Thyroid gland (tissue), 4 donors: Measurements from ENCODE around the gene ZFP36L1. TPM values are rescaled to one million over a fixed set of nuclear protein-coding genes. Genes with fewer than 3 reads are reported as not detected.

Experiments used
- DNase-seq, 2 donors: peaks; one replicate each; pipeline ENCODE4 v3.0.0-alpha.2; 2019
- H3K27ac ChIP-seq, 3 donors: fragments of 200-600 bp; sonication (generic); 1 replicate in 2 of 3; 2 replicates in 1 of 3; pipeline ENCODE4 v1.5.1; 2016 to 2019; ENCODE audit warnings: mild to moderate bottlenecking in 1 of 3, moderate library complexity in 1 of 3
- H3K27me3 ChIP-seq: fragments of 200-600 bp; sonication (generic); one replicate; pipeline ENCODE4 v1.5.1; 2019
- H3K36me3 ChIP-seq, 2 donors: fragments of 200-600 bp; sonication (generic); one replicate each; pipeline ENCODE4 v1.5.1; 2016 to 2019
- H3K4me1 ChIP-seq, 2 donors: fragments of 200-600 bp; sonication (generic); one replicate each; pipeline ENCODE4 v1.5.1; 2017 to 2019
- H3K4me3 ChIP-seq, 3 donors: fragments of 200-600 bp; sonication (generic); replicated peaks in 1 of 3; 1 replicate in 2 of 3; 2 replicates in 1 of 3; pipeline ENCODE4 v1.5.1; 2016; ENCODE audit warnings: mild to moderate bottlenecking in 1 of 3
- H3K9me3 ChIP-seq: fragments of 200-600 bp; sonication (generic); one replicate; pipeline ENCODE4 v1.5.1; 2017
- POLR2A ChIP-seq, 2 donors: fragments of 450-650 bp; IDR thresholded peaks; one replicate each; pipeline ENCODE4 v1.6.1; 2017; ENCODE audit warnings: antibody characterized with exemption in 2 of 2, mild to moderate bottlenecking in 2 of 2, moderate library complexity in 1 of 2
- WGBS, 2 donors: methylation state at CpG; one replicate each; pipeline ENCODE4 v1.1.5; 2017; 5-methylcytosine and 5-hydroxymethylcytosine counted together
- intact Hi-C: fragments of 100-400 bp; cut with DNase I; formaldehyde crosslinking; loops from one replicate; pipeline ENCODE4 v1.15.1; 2023
- total RNA-seq, 4 donors: library from RNA; depleted of rRNA; stranded (reverse); fragments of >200 nt; gene quantifications; one replicate each; pipeline ENCODE4 v1.2.3, GENCODE V29; 2016
- TF ChIP-seq, protein P1 (sequence below), 6 experiments: fragments of 200-600 bp in 3 of 6; fragments of 450-650 bp in 3 of 6; sonication (generic) in 3 of 6; IDR thresholded peaks; one replicate each; pipeline ENCODE4 v1.5.1; 2016 to 2019; ENCODE audit warnings: antibody characterized with exemption in 6 of 6, mild to moderate bottlenecking in 2 of 6, inconsistent platforms in 1 of 6, moderate library complexity in 1 of 6

The ZFP36L1 gene
- total RNA-seq, 4 donors from 2014 or later, result 96.9 to 274 (median 127) TPM

DNA sequence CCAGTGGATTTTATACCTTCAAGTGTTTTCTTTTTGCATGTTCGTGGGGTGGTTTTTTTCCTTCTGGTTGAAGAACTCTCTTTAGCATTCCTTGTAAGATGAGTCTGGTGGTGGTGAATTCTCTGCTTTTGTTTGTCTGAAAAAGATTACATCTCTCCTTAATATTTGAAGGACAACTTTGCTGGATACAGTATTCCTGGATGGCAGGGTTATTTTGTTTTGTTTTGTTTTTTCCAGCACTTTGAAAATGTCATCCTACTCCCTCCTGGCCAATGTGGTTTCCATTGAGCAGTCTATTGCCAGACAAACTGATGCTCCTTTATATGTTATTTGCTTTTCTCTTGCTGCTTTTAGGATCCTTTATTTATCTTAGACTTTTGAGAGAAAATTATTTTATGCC, 43.2 kb upstream of the ZFP36L1 start:
- Histone ChIP-seq H3K27me3 (no peaks in the 10 kb centered on the region), H3K9me3 (no peaks in the 10 kb centered on the region), H3K36me3 (no peaks in the 10 kb centered on the region), H3K4me1 (no peaks in the 10 kb centered on the region), H3K27ac (no peak overlapping the region), H3K4me3 (no peak overlapping the region)
- no peak for DNase-seq
- intact Hi-C loops, result no loop called here
- WGBS, 2 donors, result 44 to 80% methylated on average over 1 of the region's 1 CpG
- TF ChIP-seq, protein P1, sequence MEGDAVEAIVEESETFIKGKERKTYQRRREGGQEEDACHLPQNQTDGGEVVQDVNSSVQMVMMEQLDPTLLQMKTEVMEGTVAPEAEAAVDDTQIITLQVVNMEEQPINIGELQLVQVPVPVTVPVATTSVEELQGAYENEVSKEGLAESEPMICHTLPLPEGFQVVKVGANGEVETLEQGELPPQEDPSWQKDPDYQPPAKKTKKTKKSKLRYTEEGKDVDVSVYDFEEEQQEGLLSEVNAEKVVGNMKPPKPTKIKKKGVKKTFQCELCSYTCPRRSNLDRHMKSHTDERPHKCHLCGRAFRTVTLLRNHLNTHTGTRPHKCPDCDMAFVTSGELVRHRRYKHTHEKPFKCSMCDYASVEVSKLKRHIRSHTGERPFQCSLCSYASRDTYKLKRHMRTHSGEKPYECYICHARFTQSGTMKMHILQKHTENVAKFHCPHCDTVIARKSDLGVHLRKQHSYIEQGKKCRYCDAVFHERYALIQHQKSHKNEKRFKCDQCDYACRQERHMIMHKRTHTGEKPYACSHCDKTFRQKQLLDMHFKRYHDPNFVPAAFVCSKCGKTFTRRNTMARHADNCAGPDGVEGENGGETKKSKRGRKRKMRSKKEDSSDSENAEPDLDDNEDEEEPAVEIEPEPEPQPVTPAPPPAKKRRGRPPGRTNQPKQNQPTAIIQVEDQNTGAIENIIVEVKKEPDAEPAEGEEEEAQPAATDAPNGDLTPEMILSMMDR (IDR thresholded peaks at IDR 0.05), result no peak
- TF ChIP-seq POLR2A (IDR thresholded peaks at IDR 0.05), result no peak

DNA sequence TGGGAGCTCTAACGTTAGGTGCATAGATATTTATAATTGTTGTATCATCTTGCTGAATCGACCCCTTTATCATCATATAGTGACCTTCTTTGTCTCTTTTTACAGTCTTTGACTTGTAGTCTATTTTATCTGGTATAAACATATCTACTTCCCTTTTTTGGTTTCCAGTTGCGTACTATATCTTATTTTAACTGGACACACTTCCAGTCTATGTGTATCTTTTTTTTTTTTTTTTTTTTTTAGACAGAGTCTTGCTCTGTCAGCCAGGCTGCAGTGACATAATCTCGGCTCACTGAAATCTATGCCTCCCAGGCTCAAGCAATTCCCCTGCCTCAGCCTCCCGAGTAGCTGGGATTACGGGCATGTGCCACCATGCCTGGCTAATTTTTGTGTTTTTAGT, 41.9 kb upstream of the ZFP36L1 start:
- DNase-seq, result no peak
- no peaks in the 10 kb centered on the region for H3K36me3 ChIP-seq
- H3K4me1 ChIP-seq, result no peaks in the 10 kb centered on the region
- no peak overlapping the region for H3K4me3 ChIP-seq
- no peak overlapping the region for H3K27ac ChIP-seq
- WGBS, 2 donors, result 81 to 85% methylated on average over 6 of the region's 6 CpGs
- no peaks in the 10 kb centered on the region for H3K27me3 ChIP-seq
- intact Hi-C loops, result no loop called here
- no peak for TF ChIP-seq POLR2A (IDR thresholded peaks at IDR 0.05)
- TF ChIP-seq, protein P1 (IDR thresholded peaks at IDR 0.05), result no peak
- H3K9me3 ChIP-seq, result no peaks in the 10 kb centered on the region

DNA sequence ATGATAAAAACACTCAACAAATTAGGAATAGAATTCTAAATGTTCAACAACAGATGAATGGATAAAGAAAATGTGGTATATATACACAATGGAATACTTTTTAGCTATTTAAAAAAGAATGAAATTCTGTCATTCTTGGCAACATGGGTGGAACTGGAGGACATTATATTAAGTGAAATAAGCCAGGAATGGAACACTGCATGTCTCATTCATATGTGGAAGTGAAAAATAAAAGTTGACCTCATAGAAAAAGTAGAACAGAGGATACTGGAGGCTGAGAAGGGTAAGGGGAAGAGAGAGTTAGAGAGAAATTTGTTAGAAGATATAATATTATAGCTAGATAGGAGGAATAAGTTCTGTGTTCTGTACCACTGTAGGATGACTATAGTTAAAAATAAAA, 35.8 kb upstream of the ZFP36L1 start:
- H3K4me1 ChIP-seq, result peaks cover 0 to 7% of the 10 kb centered on the region in 2 donors
- H3K9me3 ChIP-seq, result no peaks in the 10 kb centered on the region
- H3K27ac ChIP-seq, result no peak overlapping the region
- no peak overlapping the region for H3K4me3 ChIP-seq
- TF ChIP-seq, protein P1 (IDR thresholded peaks at IDR 0.05), result no peak
- TF ChIP-seq POLR2A (IDR thresholded peaks at IDR 0.05), result no peak
- DNase-seq, result no peak
- intact Hi-C loops, result loop anchor here (10.0 kb wide), 1 partner anchor 994 kb away; no protein-coding TSS in a partner anchor
- no peaks in the 10 kb centered on the region for H3K27me3 ChIP-seq
- H3K36me3 ChIP-seq, result no peaks in the 10 kb centered on the region

DNA sequence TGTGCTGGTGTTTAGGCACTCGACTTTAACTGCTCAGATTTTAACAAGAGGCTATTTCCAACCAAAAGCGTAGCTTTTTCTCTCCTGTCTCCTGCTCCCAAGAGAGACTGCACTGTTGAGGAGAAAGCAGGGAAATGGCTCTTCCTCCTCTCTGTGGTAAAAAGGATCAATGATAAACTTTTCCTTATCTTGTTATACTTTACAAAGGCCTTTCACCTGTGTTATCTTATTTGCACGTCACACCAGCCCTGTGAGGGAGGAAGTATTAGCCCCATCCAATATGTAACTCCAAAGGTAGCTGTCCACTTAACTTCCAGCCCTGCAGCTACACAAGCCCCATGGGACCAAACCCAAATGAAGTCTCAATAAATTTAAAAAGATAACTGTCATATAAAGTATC, 32.9 kb upstream of the ZFP36L1 start:
- TF ChIP-seq, protein P1 (IDR thresholded peaks at IDR 0.05), result no peak
- no peak for TF ChIP-seq POLR2A (IDR thresholded peaks at IDR 0.05)
- H3K4me1 ChIP-seq, result peaks cover 0 to 7% of the 10 kb centered on the region in 2 donors
- WGBS, 2 donors, result 84 to 85% methylated on average over 3 of the region's 3 CpGs
- no peak for DNase-seq
- no peaks in the 10 kb centered on the region for H3K36me3 ChIP-seq
- intact Hi-C loops, result loop anchor here (10.0 kb wide), 1 partner anchor 991 kb away; no protein-coding TSS in a partner anchor
- H3K27me3 ChIP-seq, result no peaks in the 10 kb centered on the region
- H3K9me3 ChIP-seq, result no peaks in the 10 kb centered on the region
- H3K27ac ChIP-seq, result no peak overlapping the region
- H3K4me3 ChIP-seq, result no peak overlapping the region

DNA sequence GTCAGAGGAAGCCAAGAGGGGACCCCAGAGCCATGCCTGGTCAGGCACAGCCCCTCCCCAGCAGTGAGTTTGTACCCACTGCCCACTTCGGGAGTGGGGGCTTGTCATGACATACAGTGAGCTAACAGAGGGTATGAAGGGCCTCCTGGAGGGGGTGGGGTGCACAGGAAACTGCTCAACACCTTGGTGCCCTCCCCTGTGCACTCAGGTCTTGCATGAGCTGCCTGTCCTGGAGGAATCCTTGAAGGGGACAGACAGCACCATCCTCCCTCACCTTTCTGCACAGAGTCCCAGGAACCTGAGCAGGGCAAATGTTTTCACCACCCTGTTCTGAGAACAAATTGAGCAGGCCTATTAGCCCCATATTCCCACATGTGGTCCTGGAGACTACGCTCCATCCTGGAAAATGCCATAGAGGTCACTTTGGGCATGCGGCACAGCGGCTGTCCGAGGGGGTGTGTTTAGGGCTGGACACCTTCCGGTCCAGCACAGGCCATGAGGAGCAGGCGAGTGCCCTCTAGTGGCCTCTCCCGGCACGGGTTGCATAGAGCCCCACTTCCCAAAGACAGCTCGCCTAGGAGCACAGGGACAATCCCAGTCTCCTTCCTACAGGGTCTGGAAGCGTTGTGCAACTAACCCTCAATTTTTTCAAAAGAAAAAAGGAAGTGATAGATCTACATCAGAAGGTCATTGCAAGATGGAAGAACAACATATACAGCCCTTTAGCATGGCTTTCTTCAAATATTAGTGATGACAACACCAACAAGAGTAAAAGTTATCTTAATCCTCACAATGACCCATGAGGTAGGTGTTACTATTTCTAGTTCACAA, 31.9 kb upstream of the ZFP36L1 start:
- Histone ChIP-seq H3K9me3 (no peaks in the 10 kb centered on the region), H3K4me3 (no peak overlapping the region), H3K36me3 (no peaks in the 10 kb centered on the region), H3K4me1 (peaks cover 0 to 7% of the 10 kb centered on the region in 2 donors), H3K27ac (no peak overlapping the region), H3K27me3 (no peaks in the 10 kb centered on the region)
- intact Hi-C loops, result loop anchor here (10.0 kb wide), 1 partner anchor 990 kb away; no protein-coding TSS in a partner anchor
- DNase-seq, result peak; percentile 89 to 90
- TF ChIP-seq, protein P1 (IDR thresholded peaks at IDR 0.05), result peak; percentile 74 to 93 (median 84)
- no peak for TF ChIP-seq POLR2A (IDR thresholded peaks at IDR 0.05)
- 14 to 20% methylated on average over 11 of the region's 11 CpGs for WGBS, 2 donors
